GM12892 (cell line): ENCODE results near the gene CCDC188.
A peak's percentile ranks its signal among the peaks of the same experiment; 100 is the strongest.

Experiments used
- DNase-seq: peaks from one replicate; pipeline ENCODE4 v3.0.0; 2011; ENCODE audit not compliant: insufficient read length
- FAIRE-seq: peaks from 2 replicates; lab custom pipeline; 2011; peaks lifted over from hg19 to GRCh38; lab: Jason Lieb, UNC
- POLR2A ChIP-seq: IDR thresholded peaks from 2 replicates; pipeline ENCODE4 v1.6.1; 2011; ENCODE audit warnings: low read depth, low read length, control low read depth
- POLR2AphosphoS5 ChIP-seq: IDR thresholded peaks from 2 replicates; pipeline ENCODE4 v1.6.1; 2011; ENCODE audit warnings: low read depth, low read length, control low read depth
- TAF1 ChIP-seq: IDR thresholded peaks from 2 replicates; pipeline ENCODE4 v1.6.1; 2011; ENCODE audit warnings: low read depth, mild to moderate bottlenecking, control low read depth, low read length, borderline replicate concordance

CCDC188 gene

GRCh38 chr22:20125201-20126174 is 25.4 kb downstream of the CCDC188 start:
- FAIRE-seq: no peak
- DNase-seq: no peak
- TF ChIP-seq TAF1 (no peak), POLR2A (no peak), POLR2AphosphoS5 (no peak)

GRCh38 chr22:20124083-20124787 is 26.6 kb downstream of the CCDC188 start:
- TF ChIP-seq POLR2AphosphoS5: no peak
- no peak for TF ChIP-seq TAF1
- TF ChIP-seq POLR2A: 0 out of 2 replicates have a peak, but pooled peaks have one; percentile 28
- no peak for FAIRE-seq
- DNase-seq: no peak

GRCh38 chr22:20123366-20124082 is 27.3 kb downstream of the CCDC188 start:
- FAIRE-seq: no peak
- no peak for DNase-seq
- TF ChIP-seq TAF1 (no peak), POLR2AphosphoS5 (no peak; the same call in 1 of the 2 replicates), POLR2A (no peak)

- no peak for DNase-seq
Observed at GRCh38 chr22:20121856-20122415, 28.9 kb downstream of the CCDC188 start.

GRCh38 chr22:20118300-20119020 is 32.4 kb downstream of the CCDC188 start:
- DNase-seq (no peak), FAIRE-seq (peak; percentile 40)
- TF ChIP-seq POLR2AphosphoS5 (no peak), TAF1 (no peak), POLR2A (no peak)

More at GRCh38 chr22:20121856-20122415, 28.9 kb downstream of the CCDC188 start:
- TF ChIP-seq POLR2AphosphoS5: no peak
- TF ChIP-seq TAF1: no peak
- no peak for TF ChIP-seq POLR2A
- FAIRE-seq: no peak

GRCh38 chr22:20117633-20118299 is 33.1 kb downstream of the CCDC188 start:
- peak; percentile 87 for FAIRE-seq
- TF ChIP-seq POLR2A: peak; percentile 70; the same call in 1 of the 2 replicates
- TF ChIP-seq TAF1: peak; percentile 51; the same call in 1 of the 2 replicates
- TF ChIP-seq POLR2AphosphoS5: no peak; the same call in 1 of the 2 replicates
- DNase-seq: peak; percentile 56

GRCh38 chr22:20116951-20117632 is 33.8 kb downstream of the CCDC188 start, which contains the start of gene TRMT2A:
Gene TRMT2A (minus strand): TSS chr22:20117226. CDS start chr22:20116906, 320 bp downstream.
- DNase-seq (peak; percentile 99), FAIRE-seq (peak; percentile 98)
- TF ChIP-seq TAF1 (peak; percentile 10), POLR2AphosphoS5 (no peak), POLR2A (peak; percentile 49; the same call in 1 of the 2 replicates)

- no peak for FAIRE-seq
- DNase-seq: no peak
Observed at GRCh38 chr22:20116376-20116950, 34.4 kb downstream of the CCDC188 start.

More at GRCh38 chr22:20116376-20116950, 34.4 kb downstream of the CCDC188 start:
- TF ChIP-seq POLR2AphosphoS5 (no peak), TAF1 (no peak), POLR2A (no peak)
